Measurements from ENCODE around the gene ST8SIA6.
"Not testable (repeated sequence)": the region's sequence is repeated elsewhere in the genome, so short reads cannot be mapped to it uniquely, and the experiment has no call there.

ST8SIA6 gene, protein sequence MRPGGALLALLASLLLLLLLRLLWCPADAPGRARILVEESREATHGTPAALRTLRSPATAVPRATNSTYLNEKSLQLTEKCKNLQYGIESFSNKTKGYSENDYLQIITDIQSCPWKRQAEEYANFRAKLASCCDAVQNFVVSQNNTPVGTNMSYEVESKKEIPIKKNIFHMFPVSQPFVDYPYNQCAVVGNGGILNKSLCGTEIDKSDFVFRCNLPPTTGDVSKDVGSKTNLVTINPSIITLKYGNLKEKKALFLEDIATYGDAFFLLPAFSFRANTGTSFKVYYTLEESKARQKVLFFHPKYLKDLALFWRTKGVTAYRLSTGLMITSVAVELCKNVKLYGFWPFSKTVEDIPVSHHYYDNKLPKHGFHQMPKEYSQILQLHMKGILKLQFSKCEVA

DNA sequence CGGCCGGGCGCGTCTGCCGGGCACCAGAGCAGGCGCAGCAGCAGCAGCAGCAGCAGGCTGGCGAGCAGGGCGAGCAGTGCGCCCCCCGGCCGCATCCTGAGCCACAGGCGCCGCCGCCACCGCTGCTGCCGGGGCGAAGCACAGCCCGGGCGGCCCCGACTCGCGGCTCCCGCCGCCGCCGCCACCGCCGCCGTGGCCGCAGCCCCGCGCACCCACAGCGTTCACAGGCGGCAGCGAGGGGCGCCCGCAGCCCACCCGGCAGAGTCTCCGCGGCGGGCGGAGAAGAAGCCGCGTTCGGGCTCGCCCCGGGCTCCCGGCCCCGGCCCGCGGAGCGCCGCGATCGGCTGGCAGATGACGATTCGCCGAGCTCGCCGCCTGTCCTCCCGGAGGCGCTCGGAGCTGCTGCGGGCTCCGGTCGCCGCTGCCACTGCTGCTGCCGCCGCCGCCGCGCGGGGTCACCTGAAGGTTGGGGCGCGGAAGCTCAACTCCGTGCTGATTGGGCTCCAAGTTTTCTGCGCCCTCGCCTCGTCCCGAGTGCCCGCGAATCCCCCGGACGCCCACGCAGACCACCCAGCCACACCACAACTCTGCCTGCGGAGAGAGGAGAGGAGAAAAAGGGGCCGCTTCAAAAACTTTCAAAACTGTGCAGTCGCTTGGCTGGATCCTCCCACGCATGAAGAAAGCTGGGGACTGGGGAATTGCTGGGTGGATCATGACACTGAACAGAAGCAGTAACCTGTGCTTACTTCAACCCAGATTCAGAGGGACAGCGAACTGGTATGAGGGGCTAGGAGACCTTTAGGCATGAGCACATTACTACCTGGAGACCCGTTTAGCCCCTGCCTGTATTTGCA is at the start of gene ST8SIA6:
ST8SIA6 (minus strand) TSS at position 435 of the 854 bp plus-strand sequence; CDS start at position 95, 340 bp downstream.
- peak; percentile 21 for DNase-seq (ENCODE audit: low read depth)

DNA sequence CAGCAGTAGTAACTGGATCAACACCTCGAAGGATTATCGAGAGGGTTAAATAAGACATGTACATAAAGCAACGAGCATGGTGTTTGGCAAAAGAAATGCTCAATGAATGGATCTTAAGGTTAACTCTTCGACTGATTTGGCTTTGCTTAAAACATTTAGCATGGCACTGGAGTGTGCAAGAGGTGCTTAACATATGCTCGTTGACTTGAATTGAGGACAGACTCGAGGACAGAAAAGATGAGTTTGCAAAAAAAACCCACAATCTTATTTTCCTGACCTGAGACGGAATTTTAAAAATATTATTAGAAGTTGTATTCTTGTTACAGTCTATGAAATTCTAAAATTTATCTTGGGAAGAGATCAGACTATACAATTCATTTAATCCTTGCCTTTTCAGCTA is 49.4 kb upstream of the ST8SIA6 start:
- no peak for DNase-seq (ENCODE audit: low read depth)

DNA sequence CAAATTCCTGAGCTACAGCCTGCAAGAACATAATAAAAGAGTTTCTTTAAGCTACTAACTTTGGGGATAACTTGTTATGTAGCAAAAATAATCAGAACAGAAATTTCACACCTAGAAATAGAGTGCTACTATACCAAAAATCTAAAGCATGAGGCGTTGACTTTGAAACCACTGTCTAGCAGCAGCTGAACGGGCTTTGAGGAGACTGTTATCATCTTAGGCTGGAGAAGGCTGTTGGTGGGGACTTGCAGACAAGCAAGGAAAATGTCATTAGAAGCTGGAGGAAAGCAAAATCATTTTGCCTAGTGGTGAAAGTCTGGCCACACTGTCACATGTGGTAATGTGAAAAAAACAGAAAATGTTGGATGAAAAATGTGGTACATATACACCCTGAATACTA is 48.4 kb upstream of the ST8SIA6 start:
- no peak for DNase-seq (ENCODE audit: low read depth)

DNA sequence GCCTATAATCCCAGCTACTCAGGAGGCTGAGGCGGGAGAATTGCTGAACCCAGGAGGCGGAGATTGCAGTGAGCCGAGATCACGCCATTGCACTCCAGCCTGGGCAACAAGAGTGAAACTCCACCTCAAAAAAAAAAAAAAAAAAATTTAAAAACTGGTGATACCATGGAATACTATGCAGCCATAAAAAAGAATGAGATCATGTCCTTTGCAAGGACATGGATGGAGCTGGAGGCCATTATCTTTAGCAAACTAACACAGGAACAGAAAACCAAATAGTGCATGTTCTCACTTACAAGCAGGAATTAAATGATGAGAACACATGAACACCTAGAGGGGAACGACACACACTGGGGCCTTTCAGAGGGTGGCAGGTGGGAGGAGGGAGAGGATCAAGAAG is 44.6 kb upstream of the ST8SIA6 start:
- DNase-seq (ENCODE audit: low read depth), result not testable (repeated sequence)

DNA sequence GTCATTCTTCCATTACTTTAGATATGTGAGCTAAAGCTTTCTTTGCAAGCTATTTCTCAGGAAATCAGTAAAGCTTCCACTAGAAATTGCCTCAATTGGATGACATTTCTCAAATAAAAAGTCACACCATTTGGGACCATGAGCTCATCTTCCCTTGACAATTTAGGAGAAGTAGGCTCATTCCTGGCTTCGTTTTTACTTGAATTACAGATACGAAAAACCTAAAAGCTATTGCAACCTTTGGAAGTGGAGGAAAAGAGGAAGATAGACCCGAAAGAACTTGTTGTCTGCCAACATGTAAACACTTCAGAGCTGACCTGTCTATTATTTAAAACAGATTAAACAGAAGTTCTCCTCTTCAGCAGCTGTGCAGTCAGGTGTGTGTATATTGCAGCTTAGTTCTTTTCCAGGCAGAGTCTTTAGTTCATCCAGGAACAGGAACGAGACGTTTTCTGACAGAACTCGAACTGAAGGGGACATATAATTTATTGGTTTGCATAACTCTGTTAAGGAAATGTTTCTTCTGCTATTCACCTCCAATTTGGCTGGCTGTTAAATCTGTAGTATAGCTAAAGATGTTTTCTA is 43.1 kb upstream of the ST8SIA6 start:
- no peak for DNase-seq (ENCODE audit: low read depth)

DNA sequence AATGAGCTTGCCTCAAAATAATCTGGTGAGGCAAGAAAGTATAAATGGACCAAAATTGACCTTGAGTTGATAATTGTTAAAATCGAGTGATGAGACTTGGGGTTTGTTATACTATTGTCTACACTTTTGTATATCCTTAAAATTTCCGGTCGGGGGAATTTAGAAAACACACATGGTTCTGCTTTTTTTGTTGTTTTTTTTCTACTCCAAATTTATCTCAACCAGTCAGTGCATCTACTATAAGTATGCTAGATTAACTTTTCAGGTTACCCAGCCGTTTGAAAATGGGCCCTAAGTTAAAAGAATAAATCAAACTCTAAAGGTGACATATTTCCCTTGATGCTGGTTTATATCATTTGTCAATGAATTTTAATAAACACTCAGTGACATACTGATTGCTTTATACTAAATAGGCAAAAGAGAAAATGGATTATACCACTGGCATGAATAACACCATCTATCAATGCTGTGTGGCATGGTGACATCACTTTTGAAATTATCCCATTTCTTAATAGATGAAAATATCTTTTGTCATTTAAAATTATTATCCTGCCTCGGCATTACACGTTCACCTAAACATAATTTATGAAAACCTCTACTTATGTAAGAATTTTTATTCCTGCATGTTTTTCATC is 40.3 kb upstream of the ST8SIA6 start:
- DNase-seq (ENCODE audit: low read depth), result no peak

DNA sequence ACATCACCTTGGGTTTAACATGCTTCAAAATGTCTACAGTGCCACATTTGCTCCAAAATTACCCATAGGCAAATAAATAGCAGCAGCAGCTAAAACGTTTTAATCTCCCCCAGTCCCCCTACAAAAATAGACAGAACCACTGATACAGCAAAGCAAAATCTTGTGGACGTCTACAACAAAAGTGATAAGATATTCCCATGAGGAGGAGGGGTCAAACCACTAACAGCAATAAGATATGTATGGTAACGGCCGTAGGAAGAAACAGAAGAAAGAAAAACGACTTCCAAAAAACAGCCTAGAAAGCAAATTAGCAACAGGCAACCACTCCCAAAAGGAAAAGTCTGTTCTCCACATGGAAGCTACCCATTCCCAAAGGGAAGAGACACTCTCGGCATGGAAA is 34.5 kb upstream of the ST8SIA6 start:
- DNase-seq (ENCODE audit: low read depth), result no peak

DNA sequence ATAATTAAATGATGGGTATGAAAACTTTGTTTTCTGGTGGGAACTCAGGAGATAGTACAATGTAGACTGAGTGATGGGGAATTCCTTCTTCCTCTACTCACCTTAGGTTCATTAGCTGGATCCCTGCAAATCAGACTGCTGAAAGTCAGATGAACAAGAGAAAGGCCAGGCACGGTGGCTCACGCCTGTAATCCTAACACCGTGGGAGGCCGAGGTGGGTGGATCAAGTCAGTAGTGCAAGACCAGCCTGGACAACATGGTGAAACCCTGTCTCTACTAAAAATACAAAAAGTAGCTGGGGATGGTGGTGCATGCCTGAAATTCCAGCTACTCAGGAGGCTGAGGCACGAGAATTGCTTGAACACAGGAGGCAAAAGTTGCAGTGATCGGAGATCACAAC is 28.7 kb upstream of the ST8SIA6 start:
- no peak for DNase-seq (ENCODE audit: low read depth)

DNA sequence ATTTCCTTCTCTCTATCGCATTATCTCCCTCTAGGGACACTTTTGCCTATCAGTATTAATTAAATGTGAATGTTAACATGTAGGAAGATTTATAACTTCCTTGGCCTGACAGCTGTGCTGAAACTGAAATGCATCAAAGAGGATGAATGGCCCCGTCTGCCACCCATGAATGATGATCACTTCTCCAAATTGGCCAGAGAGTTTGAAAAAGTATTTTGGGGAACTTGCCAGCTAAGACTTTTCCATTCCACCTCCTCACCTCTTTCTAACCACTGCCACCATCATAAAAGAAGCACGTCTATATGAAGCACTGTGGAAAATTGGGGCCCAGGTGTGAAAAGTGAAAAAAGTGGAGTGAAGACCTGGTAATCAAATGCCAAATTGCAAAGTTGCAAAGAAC is 25.4 kb upstream of the ST8SIA6 start:
- no peak for DNase-seq (ENCODE audit: low read depth)

DNA sequence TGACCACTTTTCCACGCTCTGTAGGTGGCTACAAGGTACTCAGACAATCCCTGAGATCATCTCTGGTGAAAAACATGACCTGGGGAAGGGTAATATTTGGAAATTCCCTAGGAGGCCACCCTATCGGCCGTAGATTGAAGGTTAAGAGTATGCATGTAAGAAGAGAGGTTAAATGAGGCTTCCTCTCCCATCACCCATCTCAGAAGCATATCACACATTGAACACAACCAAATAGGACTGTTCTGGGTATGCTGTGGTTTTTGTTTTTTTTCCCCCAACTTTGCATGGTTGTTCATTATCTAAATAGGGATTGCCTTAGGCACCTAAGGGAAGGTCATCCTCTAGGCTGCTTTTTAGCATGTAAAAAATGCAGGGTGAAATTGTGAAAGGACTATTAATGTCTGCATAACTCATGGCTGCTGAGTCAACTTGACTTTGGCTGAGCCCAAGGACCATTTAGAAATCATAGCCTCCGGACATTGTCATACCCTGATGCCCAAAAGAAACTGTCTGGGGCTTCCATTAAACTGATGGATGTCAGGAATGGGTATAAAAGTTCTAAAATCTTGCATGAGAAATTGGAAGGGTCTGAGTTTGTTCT is 24.7 kb upstream of the ST8SIA6 start:
- no peak for DNase-seq (ENCODE audit: low read depth)

DNA sequence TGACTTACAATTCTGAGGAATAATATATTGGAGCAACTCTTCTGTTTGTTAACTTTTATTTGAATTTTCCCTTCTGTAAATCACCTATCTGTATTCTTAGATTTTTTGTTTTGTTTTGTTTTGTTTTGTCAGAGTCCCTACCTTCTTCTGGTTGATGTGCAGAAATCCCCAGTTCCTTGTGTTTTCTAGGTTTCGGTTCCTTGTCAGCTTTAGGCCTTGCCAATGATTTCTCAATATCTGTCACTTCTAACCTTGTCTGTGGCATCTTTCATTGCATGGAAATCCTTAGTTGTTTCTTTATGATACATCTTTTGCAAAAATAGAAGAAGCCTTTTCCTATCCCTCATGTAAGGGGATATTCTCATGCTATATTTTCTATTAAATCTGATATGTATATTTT is 21.7 kb upstream of the ST8SIA6 start:
- DNase-seq (ENCODE audit: low read depth), result no peak

DNA sequence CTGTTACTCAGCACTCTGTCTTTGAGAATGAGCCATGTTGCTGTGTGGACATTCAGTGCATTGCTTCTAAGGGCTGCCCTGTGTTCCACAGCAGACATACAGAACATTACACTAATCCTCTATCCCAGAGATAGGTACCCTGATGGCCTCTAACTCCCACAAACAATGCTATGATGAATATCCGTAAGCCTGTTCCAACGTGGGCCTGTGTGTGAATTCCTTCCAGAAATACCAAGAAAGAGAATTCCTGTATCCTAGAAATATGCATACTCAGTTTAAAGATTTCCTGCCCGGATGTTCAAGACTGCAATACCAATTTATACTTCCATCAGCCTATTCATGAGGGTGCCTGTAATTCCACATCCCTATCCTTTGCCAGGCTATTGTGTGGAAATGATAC is 21.3 kb upstream of the ST8SIA6 start:
- DNase-seq (ENCODE audit: low read depth), result no peak

DNA sequence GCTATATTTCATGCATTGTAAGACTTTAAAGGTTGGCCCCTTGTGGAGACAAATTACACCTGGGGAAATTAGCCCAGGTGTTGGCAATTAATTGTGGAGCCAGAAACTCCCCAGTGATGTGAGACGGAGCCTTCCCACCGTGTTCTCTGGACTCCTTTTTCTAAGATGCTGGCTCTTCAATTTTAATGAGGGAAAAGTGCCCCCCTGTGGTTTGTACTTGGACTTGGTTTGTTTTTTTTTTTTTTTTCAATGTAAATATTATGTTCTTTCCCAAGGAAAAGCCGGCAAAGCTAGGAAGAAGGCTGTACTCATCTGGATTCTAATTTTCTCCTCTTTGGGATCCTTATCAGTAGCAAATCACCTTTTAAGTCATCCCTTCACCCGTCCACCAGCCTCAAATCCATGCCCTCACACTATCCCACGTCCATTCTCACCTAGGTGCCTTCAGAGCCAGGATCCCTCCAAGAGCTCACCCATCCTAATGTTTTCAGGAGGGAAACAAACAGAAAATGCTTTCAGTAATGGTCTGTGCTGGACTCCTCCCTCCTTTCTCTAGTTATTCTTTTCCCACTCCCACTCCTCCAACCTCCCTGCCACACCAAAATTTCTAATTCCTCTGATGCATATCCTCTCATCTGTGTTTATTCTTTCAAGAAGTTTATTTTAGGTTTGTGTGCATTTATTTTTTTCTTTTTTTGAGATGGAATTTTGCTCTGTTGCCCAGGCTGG is 20.4 kb upstream of the ST8SIA6 start:
- no peak for DNase-seq (ENCODE audit: low read depth)

DNA sequence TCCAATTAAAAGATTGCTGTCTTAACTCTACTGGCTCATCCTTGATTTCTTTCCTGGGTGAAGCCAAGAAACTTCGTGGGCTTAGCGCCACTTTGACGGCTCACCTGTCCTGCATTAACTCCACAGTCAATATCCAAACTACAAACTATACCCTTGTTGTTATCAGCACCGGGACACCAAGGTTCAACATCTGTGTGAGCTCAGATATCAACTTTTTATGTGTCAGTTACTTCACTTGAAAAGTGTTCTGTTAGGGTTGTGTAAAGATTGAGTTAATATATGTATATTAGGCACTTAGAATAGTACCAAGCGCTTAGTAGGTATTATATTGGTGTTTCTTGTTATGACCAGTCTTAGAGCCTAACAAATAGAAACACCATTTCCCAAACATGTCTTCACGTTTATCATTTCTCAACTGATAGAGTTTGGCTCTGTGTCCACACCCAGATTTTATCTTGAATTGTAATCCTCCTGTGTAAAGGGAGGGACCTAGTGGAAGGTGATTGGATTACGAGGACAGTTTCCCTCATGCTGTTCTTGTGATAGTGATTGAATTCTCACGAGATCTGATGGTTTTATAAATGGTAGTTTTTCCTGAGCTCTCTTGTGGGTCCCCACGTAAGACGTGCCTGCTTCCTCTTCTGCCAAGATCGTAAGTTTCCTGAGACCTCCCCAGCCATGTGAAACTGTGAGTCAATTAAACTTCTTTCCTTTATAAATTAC is 19.0 kb upstream of the ST8SIA6 start:
- no peak for DNase-seq (ENCODE audit: low read depth)

DNA sequence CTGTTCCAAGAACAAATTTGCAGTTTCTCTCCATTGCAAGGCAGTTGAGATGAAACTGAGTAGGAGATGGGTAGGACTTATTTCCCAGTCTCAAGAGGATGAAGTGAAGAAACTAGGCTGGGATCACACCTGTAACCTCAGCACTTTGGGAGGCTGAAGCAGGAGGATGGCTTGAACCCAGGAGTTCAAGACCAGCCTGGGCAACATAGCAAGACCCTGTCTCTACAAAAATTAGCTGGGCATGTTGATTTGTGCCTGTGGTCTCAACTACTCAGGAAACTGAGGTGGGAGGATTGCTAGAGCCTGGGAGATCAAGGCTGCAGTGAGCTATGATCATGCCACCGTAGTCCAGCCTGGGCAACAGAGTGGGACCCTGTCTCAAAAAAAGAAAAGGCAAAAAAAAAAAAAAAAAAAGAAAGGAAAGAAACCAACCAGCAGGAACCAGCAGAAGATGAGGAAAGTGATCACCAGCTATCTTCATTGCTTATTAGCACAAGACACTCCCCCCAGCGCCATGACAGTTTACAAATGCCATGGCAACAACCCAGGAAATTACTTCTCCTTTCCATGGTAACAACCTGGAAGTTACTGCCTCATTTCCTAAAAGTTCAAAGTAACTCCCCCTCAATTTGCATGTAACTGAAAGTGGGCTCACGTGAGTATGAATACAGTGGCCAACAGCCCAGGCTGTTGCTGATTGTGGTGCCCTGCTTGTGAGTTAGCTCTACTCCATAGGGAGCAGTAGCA is 18.3 kb upstream of the ST8SIA6 start:
- DNase-seq (ENCODE audit: low read depth), result no peak

DNA sequence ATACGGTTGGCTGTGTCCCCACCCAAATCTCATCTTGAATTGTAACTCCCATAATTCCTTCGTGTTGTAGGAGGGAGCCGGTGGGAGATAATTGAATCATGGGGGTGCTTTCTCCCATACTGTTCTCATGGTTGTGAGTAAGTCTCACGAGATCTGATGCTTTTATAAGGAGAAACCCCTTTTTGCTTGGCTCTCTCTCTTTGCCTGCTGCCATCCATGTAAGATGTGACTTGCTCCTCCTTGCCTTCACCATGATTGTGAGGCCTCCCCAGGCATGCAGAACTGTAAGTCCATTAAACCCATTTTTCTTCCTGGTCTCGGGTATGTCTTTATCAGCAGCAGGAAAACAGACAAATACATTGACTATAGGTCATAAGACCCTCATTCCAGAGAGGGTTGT is 15.9 kb upstream of the ST8SIA6 start:
- DNase-seq (ENCODE audit: low read depth), result no peak

DNA sequence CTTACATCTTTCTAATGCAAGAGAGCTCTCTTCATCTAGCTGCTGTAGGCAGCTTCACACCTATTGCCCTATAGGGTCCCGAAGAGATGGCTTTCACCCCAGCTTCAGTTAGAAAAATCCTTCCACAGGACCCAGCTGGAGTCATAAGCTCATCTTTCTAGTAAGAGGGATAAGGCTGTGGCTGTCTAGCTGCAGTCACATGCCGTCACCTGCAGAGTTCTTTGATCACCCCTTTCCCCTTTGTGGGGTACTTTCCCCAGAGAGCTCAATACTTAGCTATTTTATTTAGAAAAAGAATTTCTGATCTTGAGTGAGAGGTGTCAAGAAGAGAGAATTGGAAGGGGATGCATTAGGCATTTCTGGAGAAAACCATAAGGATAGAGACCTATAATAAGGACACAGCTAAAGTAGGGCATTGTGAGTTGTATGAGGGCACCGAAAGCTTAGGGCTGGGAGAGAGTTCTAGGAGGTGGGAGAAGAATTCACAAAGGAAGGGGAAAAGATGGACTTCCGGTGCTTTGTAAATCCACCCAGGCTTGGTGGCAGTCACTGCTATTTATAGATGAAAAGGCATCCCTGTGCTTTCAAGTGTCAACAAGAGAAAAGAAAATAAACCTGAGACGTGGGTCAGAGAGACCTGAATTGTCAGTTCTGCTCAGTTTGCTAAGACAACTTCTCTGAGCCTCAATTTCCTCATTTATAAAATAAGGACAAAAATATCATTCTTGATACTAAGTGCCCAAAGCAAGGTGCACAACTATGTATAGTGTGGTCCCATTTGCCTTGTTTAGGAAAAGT is 11.1 kb upstream of the ST8SIA6 start:
- DNase-seq (ENCODE audit: low read depth), result no peak

DNA sequence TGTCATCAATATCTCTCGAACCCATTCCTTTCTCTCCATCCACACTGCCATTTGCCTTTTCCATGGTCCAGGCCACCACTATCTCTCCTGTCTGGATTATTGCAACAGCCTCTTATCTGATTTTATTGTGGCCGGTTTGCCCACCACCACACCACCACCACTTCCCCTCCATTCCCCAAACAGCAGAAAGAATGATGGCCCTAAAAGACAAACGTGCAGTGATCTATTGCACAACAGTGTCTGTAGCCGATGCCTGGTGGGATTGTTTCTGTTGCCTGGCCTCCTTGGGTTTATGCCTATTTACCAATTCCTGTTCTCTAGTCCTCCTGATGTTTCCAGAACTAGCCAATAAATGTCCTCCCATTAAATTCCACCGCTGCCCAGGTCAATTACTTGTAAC is 10.2 kb upstream of the ST8SIA6 start:
- no peak for DNase-seq (ENCODE audit: low read depth)

DNA sequence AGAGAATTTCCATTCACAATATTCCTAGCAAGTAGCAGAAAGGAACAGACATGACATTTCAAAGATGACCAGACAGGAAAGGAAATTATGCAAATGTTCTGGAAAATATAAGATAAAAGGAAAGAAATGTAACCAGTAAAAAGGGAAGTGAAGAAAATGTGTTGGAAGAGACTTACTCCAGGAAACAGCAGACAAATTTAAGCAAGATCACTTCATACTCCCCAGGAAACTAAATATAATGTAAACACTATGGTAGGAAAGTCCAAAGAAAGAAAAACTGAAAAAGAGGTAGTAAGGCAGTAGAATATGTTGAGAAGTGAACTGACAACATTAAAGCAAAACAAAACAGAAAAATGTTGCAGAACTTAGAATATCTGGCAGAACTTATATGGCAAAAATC is 6.4 kb upstream of the ST8SIA6 start:
- no peak for DNase-seq (ENCODE audit: low read depth)
